Brain microvascular endothelial cell (primary cell): ENCODE results near the gene USH1G.

ENCODE experiments used
- DNase-seq: peaks from one replicate; pipeline ENCODE4 v3.0.0-alpha.2; 2020
- H3K27ac ChIP-seq: fragments of 250-450 bp; sonication (Bioruptor Pico); 2 replicates; pipeline ENCODE4 v1.5.1; 2020; ENCODE audit warnings: mild to moderate bottlenecking, moderate library complexity
- H3K27me3 ChIP-seq: fragments of 250-450 bp; sonication (Bioruptor Pico); replicated peaks from 2 replicates; pipeline ENCODE4 v1.5.1; 2020; ENCODE audit warnings: mild to moderate bottlenecking
- H3K36me3 ChIP-seq: fragments of 250-450 bp; sonication (Bioruptor Pico); replicated peaks from 2 replicates; pipeline ENCODE4 v1.5.1; 2020; ENCODE audit warnings: mild to moderate bottlenecking
- H3K4me3 ChIP-seq: 2 replicates; pipeline ENCODE4 v1.5.1; 2011; ENCODE audit warnings: low read depth, mild to moderate bottlenecking, control low read depth, low read length, moderate library complexity
- CTCF ChIP-seq: IDR thresholded peaks from 2 replicates; pipeline ENCODE4 v1.5.1; 2011; ENCODE audit warnings: low read depth, mild to moderate bottlenecking, moderate library complexity, low read length, control low read depth, inconsistent platforms; ENCODE audit errors: missing control alignments
- in situ Hi-C: cut with HindIII; loops from 2 replicates; pipeline ENCODE4 v1.10.0; 2017; ENCODE audit warnings: low sequenced_read_pairs, low pct_ligation_motif_present

USH1G gene

GRCh38 chr17:74951065-74951464 is 28.0 kb upstream of the USH1G start:
- H3K27ac ChIP-seq, result no peak overlapping the region
- DNase-seq, result no peak
- peaks cover 4% of the 10 kb centered on the region for H3K27me3 ChIP-seq
- no peaks in the 10 kb centered on the region for H3K36me3 ChIP-seq
- in situ Hi-C loops, result no loop called here
- no peak overlapping the region for H3K4me3 ChIP-seq
- no peak for TF ChIP-seq CTCF

GRCh38 chr17:74950207-74950606 is 27.2 kb upstream of the USH1G start:
- Histone ChIP-seq H3K36me3 (no peaks in the 10 kb centered on the region), H3K27me3 (peaks cover 9% of the 10 kb centered on the region), H3K27ac (no peak overlapping the region), H3K4me3 (no peak overlapping the region)
- TF ChIP-seq CTCF, result no peak
- in situ Hi-C loops, result no loop called here
- DNase-seq, result no peak

GRCh38 chr17:74949455-74950115 is 26.5 kb upstream of the USH1G start:
- no peak overlapping the region for H3K4me3 ChIP-seq
- no peak for TF ChIP-seq CTCF
- no peak overlapping the region for H3K27ac ChIP-seq
- DNase-seq, result no peak
- in situ Hi-C loops, result no loop called here
- H3K36me3 ChIP-seq, result no peaks in the 10 kb centered on the region
- peaks cover 9% of the 10 kb centered on the region for H3K27me3 ChIP-seq

- DNase-seq, result no peak
- peaks cover 18% of the 10 kb centered on the region for H3K27me3 ChIP-seq
- in situ Hi-C loops, result no loop called here
Observed at GRCh38 chr17:74947041-74947754, 24.1 kb upstream of the USH1G start.

GRCh38 chr17:74946641-74947040 is 23.6 kb upstream of the USH1G start:
- H3K4me3 ChIP-seq, result no peak overlapping the region
- in situ Hi-C loops, result no loop called here
- no peak for TF ChIP-seq CTCF
- H3K27ac ChIP-seq, result no peak overlapping the region
- no peak for DNase-seq
- peaks cover 18% of the 10 kb centered on the region for H3K27me3 ChIP-seq
- no peaks in the 10 kb centered on the region for H3K36me3 ChIP-seq

More at GRCh38 chr17:74947041-74947754, 24.1 kb upstream of the USH1G start:
- Histone ChIP-seq H3K36me3 (no peaks in the 10 kb centered on the region), H3K27ac (no peak overlapping the region), H3K4me3 (no peak overlapping the region)
- no peak for TF ChIP-seq CTCF
